ENCODE measurements around the gene VTI1A. TPM values are rescaled to one million over a fixed set of nuclear protein-coding genes. Genes with fewer than 3 reads are reported as not detected.
"Not testable (repeated sequence)": the region's sequence is repeated elsewhere in the genome, so short reads cannot be mapped to it uniquely, and the experiment has no call there.

Gene VTI1A
- total RNA-seq, 1 donor from 2014 or later: 33.3 TPM

GRCh38 chr10:112402917-112403316, 44.1 kb upstream of the VTI1A start:
- Mint-ChIP-seq H3K27ac (ENCODE audit: unreplicated experiment) (no peak overlapping the region), H3K4me1 (ENCODE audit: low read depth, unreplicated experiment) (peaks cover 7% of the 10 kb centered on the region), H3K36me3 (ENCODE audit: low read depth, unreplicated experiment) (peaks cover 2% of the 10 kb centered on the region), H3K9me3 (ENCODE audit: unreplicated experiment) (peaks cover 3% of the 10 kb centered on the region), H3K4me3 (ENCODE audit: unreplicated experiment) (no peak overlapping the region), H3K27me3 (ENCODE audit: low read depth, unreplicated experiment) (no peaks in the 10 kb centered on the region)
- Histone ChIP-seq H3K27me3 (ENCODE audit: insufficient read depth, low read length) (no peaks in the 10 kb centered on the region), H3K9ac (ENCODE audit: low read length) (no peak overlapping the region), H3K4me2 (ENCODE audit: low read length) (no peak overlapping the region), H2AFZ (ENCODE audit: low read depth, low read length) (no peak overlapping the region), H3K36me3 (ENCODE audit: insufficient read depth, low read length) (no peaks in the 10 kb centered on the region), H3K79me2 (ENCODE audit: insufficient read depth, low read length) (no peaks in the 10 kb centered on the region), H3K4me3 (ENCODE audit: insufficient read depth, low read depth, low read length) (no peak overlapping the region), H3K9me3 (ENCODE audit: insufficient read depth, low read depth, low read length) (no peaks in the 10 kb centered on the region), H3K27ac (ENCODE audit: low read depth, low read length) (no peak overlapping the region), H3K4me1 (ENCODE audit: insufficient read depth, low read length) (no peaks in the 10 kb centered on the region), H4K20me1 (ENCODE audit: insufficient read depth, low read length) (no peaks in the 10 kb centered on the region)
- no peak for DNase-seq (ENCODE audit: low read depth)
- no peak for FAIRE-seq
- no peak for TF ChIP-seq CTCF (IDR thresholded peaks at IDR 0.05; ENCODE audit: insufficient read depth, low read depth, low read length)
- TF ChIP-seq EZH2 (IDR thresholded peaks at IDR 0.05; ENCODE audit: insufficient read depth, low read length): no peak

GRCh38 chr10:112404617-112405016, 42.4 kb upstream of the VTI1A start:
- Histone ChIP-seq H2AFZ (ENCODE audit: low read depth, low read length) (no peak overlapping the region), H3K36me3 (ENCODE audit: insufficient read depth, low read length) (no peaks in the 10 kb centered on the region), H3K4me3 (ENCODE audit: insufficient read depth, low read depth, low read length) (no peak overlapping the region), H3K4me1 (ENCODE audit: insufficient read depth, low read length) (no peaks in the 10 kb centered on the region), H3K27me3 (ENCODE audit: insufficient read depth, low read length) (peaks cover 3% of the 10 kb centered on the region), H3K79me2 (ENCODE audit: insufficient read depth, low read length) (no peaks in the 10 kb centered on the region), H3K9ac (ENCODE audit: low read length) (no peak overlapping the region), H3K9me3 (ENCODE audit: insufficient read depth, low read depth, low read length) (no peaks in the 10 kb centered on the region), H3K4me2 (ENCODE audit: low read length) (no peak overlapping the region), H4K20me1 (ENCODE audit: insufficient read depth, low read length) (no peaks in the 10 kb centered on the region), H3K27ac (ENCODE audit: low read depth, low read length) (no peak overlapping the region)
- H3K27me3 Mint-ChIP-seq (ENCODE audit: low read depth, unreplicated experiment): peaks cover 6% of the 10 kb centered on the region
- peaks cover 7% of the 10 kb centered on the region for H3K4me1 Mint-ChIP-seq (ENCODE audit: low read depth, unreplicated experiment)
- H3K4me3 Mint-ChIP-seq (ENCODE audit: unreplicated experiment): no peak overlapping the region
- no peak for FAIRE-seq
- H3K9me3 Mint-ChIP-seq (ENCODE audit: unreplicated experiment): peaks cover 5% of the 10 kb centered on the region
- H3K27ac Mint-ChIP-seq (ENCODE audit: unreplicated experiment): no peak overlapping the region
- H3K36me3 Mint-ChIP-seq (ENCODE audit: low read depth, unreplicated experiment): peaks cover 2% of the 10 kb centered on the region
- TF ChIP-seq CTCF (IDR thresholded peaks at IDR 0.05; ENCODE audit: insufficient read depth, low read depth, low read length) (no peak), EZH2 (IDR thresholded peaks at IDR 0.05; ENCODE audit: insufficient read depth, low read length) (no peak)
- DNase-seq (ENCODE audit: low read depth): no peak

- H4K20me1 ChIP-seq (ENCODE audit: insufficient read depth, low read length); H3K4me3 Mint-ChIP-seq (ENCODE audit: unreplicated experiment); H3K27ac ChIP-seq (ENCODE audit: low read depth, low read length); H3K79me2 ChIP-seq (ENCODE audit: insufficient read depth, low read length); H3K9me3 Mint-ChIP-seq (ENCODE audit: unreplicated experiment); H3K36me3 ChIP-seq (ENCODE audit: insufficient read depth, low read length); H3K4me1 Mint-ChIP-seq (ENCODE audit: low read depth, unreplicated experiment); H2AFZ ChIP-seq (ENCODE audit: low read depth, low read length); H3K9ac ChIP-seq (ENCODE audit: low read length); DNase-seq (ENCODE audit: low read depth); H3K4me2 ChIP-seq (ENCODE audit: low read length); H3K27ac Mint-ChIP-seq (ENCODE audit: unreplicated experiment); H3K36me3 Mint-ChIP-seq (ENCODE audit: low read depth, unreplicated experiment); H3K27me3 ChIP-seq (ENCODE audit: insufficient read depth, low read length); FAIRE-seq; H3K4me1 ChIP-seq (ENCODE audit: insufficient read depth, low read length); H3K9me3 ChIP-seq (ENCODE audit: insufficient read depth, low read depth, low read length); H3K4me3 ChIP-seq (ENCODE audit: insufficient read depth, low read depth, low read length): not testable (repeated sequence)
- H3K27me3 Mint-ChIP-seq (ENCODE audit: low read depth, unreplicated experiment): peaks cover 14% of the 10 kb centered on the region
Observed at GRCh38 chr10:112406806-112407205, 40.2 kb upstream of the VTI1A start.

Measured in astrocyte (in vitro differentiated cells and primary cell).